Measurements from ENCODE around the gene CIAO3.

CIAO3 gene

DNA sequence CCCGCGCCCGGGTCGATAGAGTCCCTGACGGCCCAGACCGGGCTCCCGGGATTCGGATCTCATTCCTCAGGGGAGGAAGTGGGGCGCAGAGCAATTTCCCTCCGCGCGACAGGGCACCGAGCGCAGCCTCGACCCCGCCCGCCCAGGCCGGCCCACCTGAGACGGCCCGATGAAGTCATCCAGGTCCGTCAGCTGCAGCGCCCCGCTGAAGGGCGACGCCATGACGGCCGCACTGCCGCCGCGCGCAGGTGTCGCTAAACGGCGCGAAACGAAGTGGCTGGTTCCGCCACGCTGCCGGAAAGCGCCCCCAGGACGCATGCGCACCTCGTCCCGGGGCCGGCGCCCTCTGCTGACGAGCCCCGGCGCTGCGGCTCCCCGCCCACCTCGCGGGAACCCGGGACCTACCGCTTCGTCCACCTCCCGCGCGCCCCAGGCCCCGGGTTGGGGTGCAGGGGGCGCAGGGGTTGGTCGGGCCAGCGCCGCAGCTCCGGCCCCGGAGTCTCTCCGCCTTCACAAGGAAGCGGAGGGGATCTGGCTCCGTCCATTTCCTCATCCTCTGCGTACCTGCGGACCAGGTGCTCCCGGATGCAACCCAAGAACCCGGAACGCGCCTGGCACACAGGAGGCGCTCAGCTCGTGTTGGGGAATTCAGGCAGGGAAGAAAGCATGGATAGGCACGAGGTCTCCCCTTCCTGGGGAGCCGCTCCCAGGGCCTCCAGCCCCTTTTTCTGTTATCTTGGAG lies at the start of gene CIAO3:
Gene CIAO3 (minus strand): TSS at position 234 of the 742 bp plus-strand sequence. CDS start 12 bp downstream, at position 222.
- Histone ChIP-seq H3K4me2 (ENCODE audit: low read depth, low read length) (peak within 1 kb of the TSS; percentile 94), H2AFZ (ENCODE audit: low read length) (peak within 1 kb of the TSS; percentile 98), H3K4me1 (ENCODE audit: low read length) (peaks cover 23% of the 10 kb centered on the region), H3K27ac (ENCODE audit: low read length) (no peak within 1 kb of the TSS), H3K9me3 (replicated peaks; ENCODE audit: insufficient read depth, low read length) (no peaks in the 10 kb centered on the region), H3K9me2 (replicated peaks; ENCODE audit: insufficient read depth, low read length) (no peaks in the 10 kb centered on the region), H3K79me2 (ENCODE audit: low read length) (peaks cover 15% of the 10 kb centered on the region), H3F3A (ENCODE audit: insufficient read depth, low read length) (peaks cover 13% of the 10 kb centered on the region), H4K20me1 (ENCODE audit: insufficient read depth, low read length) (no peaks in the 10 kb centered on the region), H3K9ac (ENCODE audit: low read length) (peak within 1 kb of the TSS; percentile 93), H3K36me3 (replicated peaks; ENCODE audit: insufficient read depth, low read length) (no peaks in the 10 kb centered on the region), H3K4me3 (ENCODE audit: low read length) (peak within 1 kb of the TSS; percentile 96), H3K27me3 (replicated peaks; ENCODE audit: insufficient read depth, low read length) (peaks cover 24% of the 10 kb centered on the region)
- TF ChIP-seq CTCF (IDR thresholded peaks at IDR 0.05; ENCODE audit: low read length) = peak; percentile 86
- TF ChIP-seq EZH2 (optimal IDR thresholded peaks at IDR 0.05; ENCODE audit: low read depth, low read length) = no peak
- TF ChIP-seq EZH2phosphoT487 (IDR thresholded peaks at IDR 0.05; ENCODE audit: low read length) = no peak
- DNase-seq = peak; percentile 93

DNA sequence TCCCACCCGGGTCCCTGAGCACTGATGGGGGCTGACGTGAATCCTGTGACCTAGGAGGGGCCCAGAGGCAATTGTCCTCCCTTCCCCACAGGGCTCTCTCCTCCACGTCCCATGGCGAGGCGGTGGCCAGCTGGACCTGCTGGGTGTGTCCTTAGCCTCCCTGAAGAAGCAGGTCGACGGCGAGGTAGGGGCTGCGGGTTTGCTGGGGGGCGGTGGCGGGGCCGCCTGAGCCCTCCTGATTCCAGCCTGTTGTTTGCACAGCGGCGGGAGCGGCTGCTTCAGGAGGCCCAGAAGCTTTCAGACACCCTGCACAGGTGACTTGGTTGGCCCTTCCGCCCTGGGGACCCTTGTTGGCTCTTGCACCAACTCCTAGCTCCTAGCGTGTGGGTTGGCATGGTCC lies 49.3 kb upstream of the CIAO3 start:
- no peaks in the 10 kb centered on the region for H3K27me3 ChIP-seq (replicated peaks; ENCODE audit: insufficient read depth, low read length)
- H4K20me1 ChIP-seq (ENCODE audit: insufficient read depth, low read length) = no peaks in the 10 kb centered on the region; the same call in 1 of the 2 replicates
- TF ChIP-seq EZH2phosphoT487 (IDR thresholded peaks at IDR 0.05; ENCODE audit: low read length) (no peak), EZH2 (optimal IDR thresholded peaks at IDR 0.05; ENCODE audit: low read depth, low read length) (no peak), CTCF (IDR thresholded peaks at IDR 0.05; ENCODE audit: low read length) (no peak)
- no peaks in the 10 kb centered on the region for H3F3A ChIP-seq (ENCODE audit: insufficient read depth, low read length)
- H3K27ac ChIP-seq (ENCODE audit: low read length) = no peak overlapping the region
- no peaks in the 10 kb centered on the region for H3K9me2 ChIP-seq (replicated peaks; ENCODE audit: insufficient read depth, low read length)
- H3K9ac ChIP-seq (ENCODE audit: low read length) = no peak overlapping the region
- peaks cover 33% of the 10 kb centered on the region for H3K79me2 ChIP-seq (ENCODE audit: low read length)
- H3K36me3 ChIP-seq (replicated peaks; ENCODE audit: insufficient read depth, low read length) = no peaks in the 10 kb centered on the region; the same call in 1 of the 2 replicates
- no peaks in the 10 kb centered on the region for H3K9me3 ChIP-seq (replicated peaks; ENCODE audit: insufficient read depth, low read length)
- no peak overlapping the region for H2AFZ ChIP-seq (ENCODE audit: low read length)
- H3K4me2 ChIP-seq (ENCODE audit: low read depth, low read length) = no peak overlapping the region
- 0 out of 2 replicates have a peak, but pooled peaks cover 9% of the 10 kb centered on the region for H3K4me1 ChIP-seq (ENCODE audit: low read length)
- H3K4me3 ChIP-seq (ENCODE audit: low read length) = no peak overlapping the region
- DNase-seq = no peak

GRCh38 chr16:789191-789850 lies 48.5 kb upstream of the CIAO3 start:
- Histone ChIP-seq H2AFZ (ENCODE audit: low read length) (no peak overlapping the region), H3K79me2 (ENCODE audit: low read length) (peaks cover 33% of the 10 kb centered on the region)

More at GRCh38 chr16:789191-789850, 48.5 kb upstream of the CIAO3 start:
- peak overlapping the region; percentile 94 for H3K4me2 ChIP-seq (ENCODE audit: low read depth, low read length)
- H3K9ac ChIP-seq (ENCODE audit: low read length) = peak overlapping the region; percentile 80
- H3K9me3 ChIP-seq (replicated peaks; ENCODE audit: insufficient read depth, low read length) = no peaks in the 10 kb centered on the region
- peak overlapping the region; percentile 97 for H3K4me3 ChIP-seq (ENCODE audit: low read length)
- H4K20me1 ChIP-seq (ENCODE audit: insufficient read depth, low read length) = no peaks in the 10 kb centered on the region; the same call in 1 of the 2 replicates
- no peaks in the 10 kb centered on the region for H3F3A ChIP-seq (ENCODE audit: insufficient read depth, low read length)
- no peaks in the 10 kb centered on the region for H3K9me2 ChIP-seq (replicated peaks; ENCODE audit: insufficient read depth, low read length)
- 0 out of 2 replicates have a peak, but pooled peaks cover 9% of the 10 kb centered on the region for H3K4me1 ChIP-seq (ENCODE audit: low read length)
- DNase-seq = no peak
- H3K36me3 ChIP-seq (replicated peaks; ENCODE audit: insufficient read depth, low read length) = no peaks in the 10 kb centered on the region; the same call in 1 of the 2 replicates
- no peaks in the 10 kb centered on the region for H3K27me3 ChIP-seq (replicated peaks; ENCODE audit: insufficient read depth, low read length)
- no peak for TF ChIP-seq EZH2phosphoT487 (IDR thresholded peaks at IDR 0.05; ENCODE audit: low read length)
- TF ChIP-seq EZH2 (optimal IDR thresholded peaks at IDR 0.05; ENCODE audit: low read depth, low read length) = no peak
- TF ChIP-seq CTCF (IDR thresholded peaks at IDR 0.05; ENCODE audit: low read length) = no peak
- no peak overlapping the region for H3K27ac ChIP-seq (ENCODE audit: low read length)

Data from MM.1S (cell line).